ENCODE data around the gene FANCE. TPM values are rescaled to one million over a fixed set of nuclear protein-coding genes. Genes with fewer than 3 reads are reported as not detected.
A peak's percentile ranks its signal among the peaks of the same experiment; 100 is the strongest.

The FANCE gene
- polyA plus RNA-seq, 1 donor (not counting 4 experiments of a cell fraction or from before 2014, with no cell fraction given) = 6.4 TPM

GRCh38 chr6:35485402-35485877 lies 33.3 kb downstream of the FANCE start:
- peak; percentile 80 for FAIRE-seq
- Histone ChIP-seq H3K9me3 (ENCODE audit: control insufficient read depth, low read depth, low read length) (no peaks in the 10 kb centered on the region), H4K20me1 (ENCODE audit: control insufficient read depth, extremely low read depth, insufficient read depth, low read length) (no peaks in the 10 kb centered on the region), H3K9ac (ENCODE audit: control insufficient read depth, extremely low read depth, insufficient read depth, low read length) (peak overlapping the region; percentile 96), H3K36me3 (ENCODE audit: control insufficient read depth in 2 of 2, extremely low read depth in 1 of 2, insufficient read depth in 2 of 2, low read length in 2 of 2) (peaks cover 4 to 6% of the 10 kb centered on the region in 2 experiments), H3K4me3 (ENCODE audit: control insufficient read depth in 2 of 3, extremely low read depth in 1 of 3, insufficient read depth in 2 of 3, low read depth in 1 of 3, low read length in 3 of 3) (peak overlapping the region; percentile 13 to 62 (median 41)), H3K27ac (ENCODE audit: control insufficient read depth, insufficient read depth, low read length) (peak overlapping the region; percentile 99), H3K79me2 (ENCODE audit: control insufficient read depth, insufficient read depth, low read length) (peaks cover 12% of the 10 kb centered on the region), H3K4me2 (ENCODE audit: control insufficient read depth, extremely low read depth, insufficient read depth, low read depth, low read length) (peak overlapping the region; percentile 93), H2AFZ (ENCODE audit: control insufficient read depth, low read length) (no peak overlapping the region), H3K27me3 (ENCODE audit: control insufficient read depth, extremely low read depth, insufficient read depth, low read length) (no peaks in the 10 kb centered on the region), H3K4me1 (ENCODE audit: control insufficient read depth, extremely low read depth, insufficient read depth, low read length) (peaks cover 58% of the 10 kb centered on the region), H3K9me1 (ENCODE audit: control insufficient read depth, extremely low read depth, insufficient read depth, low read length) (no peaks in the 10 kb centered on the region)
- dilution Hi-C loops (cut with MboI; ENCODE audit: extremely low pct_ligation_motif_present, low sequenced_read_pairs) = no loop called here
- DNase-seq (ENCODE audit: low read depth, low spot score) = no peak
- TF ChIP-seq EZH2 (IDR thresholded peaks at IDR 0.05; ENCODE audit: low read length) (no peak), CTCF (optimal IDR thresholded peaks at IDR 0.05 in 1 of 3, IDR thresholded peaks at IDR 0.05 in 1 of 3, conservative IDR thresholded peaks at IDR 0.05 in 1 of 3; ENCODE audit: extremely low read depth in 1 of 3, insufficient read depth in 2 of 3, low read length in 3 of 3) (no peak)

GRCh38 chr6:35486005-35486925 lies 34.1 kb downstream of the FANCE start:
- TF ChIP-seq EZH2 (IDR thresholded peaks at IDR 0.05; ENCODE audit: low read length) (no peak), CTCF (optimal IDR thresholded peaks at IDR 0.05 in 1 of 3, IDR thresholded peaks at IDR 0.05 in 1 of 3, conservative IDR thresholded peaks at IDR 0.05 in 1 of 3; ENCODE audit: extremely low read depth in 1 of 3, insufficient read depth in 2 of 3, low read length in 3 of 3) (no peak)
- Histone ChIP-seq H3K27me3 (ENCODE audit: control insufficient read depth, extremely low read depth, insufficient read depth, low read length) (no peaks in the 10 kb centered on the region), H3K27ac (ENCODE audit: control insufficient read depth, insufficient read depth, low read length) (peak overlapping the region; percentile 99), H3K4me1 (ENCODE audit: control insufficient read depth, extremely low read depth, insufficient read depth, low read length) (peaks cover 64% of the 10 kb centered on the region), H3K9me3 (ENCODE audit: control insufficient read depth, low read depth, low read length) (no peaks in the 10 kb centered on the region), H2AFZ (ENCODE audit: control insufficient read depth, low read length) (peak overlapping the region; percentile 52), H3K79me2 (ENCODE audit: control insufficient read depth, insufficient read depth, low read length) (peaks cover 12% of the 10 kb centered on the region), H3K9ac (ENCODE audit: control insufficient read depth, extremely low read depth, insufficient read depth, low read length) (peak overlapping the region; percentile 96), H3K4me2 (ENCODE audit: control insufficient read depth, extremely low read depth, insufficient read depth, low read depth, low read length) (peak overlapping the region; percentile 93), H3K4me3 (ENCODE audit: control insufficient read depth in 2 of 3, extremely low read depth in 1 of 3, insufficient read depth in 2 of 3, low read depth in 1 of 3, low read length in 3 of 3) (peak overlapping the region; percentile 13 to 62 (median 56)), H3K36me3 (ENCODE audit: control insufficient read depth in 2 of 2, extremely low read depth in 1 of 2, insufficient read depth in 2 of 2, low read length in 2 of 2) (peaks cover 0 to 4% of the 10 kb centered on the region in 2 experiments), H4K20me1 (ENCODE audit: control insufficient read depth, extremely low read depth, insufficient read depth, low read length) (no peaks in the 10 kb centered on the region), H3K9me1 (ENCODE audit: control insufficient read depth, extremely low read depth, insufficient read depth, low read length) (no peaks in the 10 kb centered on the region)
- DNase-seq (ENCODE audit: low read depth, low spot score) (peak; percentile 90), FAIRE-seq (peak; percentile 36)
- dilution Hi-C loops (cut with MboI; ENCODE audit: extremely low pct_ligation_motif_present, low sequenced_read_pairs) = no loop called here
